Neural cell (in vitro differentiated cells): Measurements from ENCODE around the gene B4GALNT3. TPM values are rescaled to one million over a fixed set of nuclear protein-coding genes. Genes with fewer than 3 reads are reported as not detected.

ENCODE experiments used
- H2AFZ ChIP-seq: fragments of 200-600, 300-800 bp; sonication (generic), shearing (Covaris generic); 2 replicates; pipeline ENCODE4 v1.6.0; 2014; ENCODE audit warnings: low read depth, mild to moderate bottlenecking, antibody characterized with exemption, low read length, moderate library complexity
- H3F3A ChIP-seq: fragments of 200-600 bp; shearing (Covaris generic); 2 replicates; pipeline ENCODE4 v1.6.1; 2016; ENCODE audit warnings: mild to moderate bottlenecking, moderate library complexity, mixed read lengths, antibody characterized with exemption, low read length; ENCODE audit not compliant: insufficient read depth, poor library complexity, severe bottlenecking
- H3K27ac ChIP-seq: fragments of 200-600, 300-800 bp; sonication (generic), shearing (Covaris generic); 2 replicates; pipeline ENCODE4 v1.5.1; 2014; ENCODE audit warnings: mild to moderate bottlenecking, low read length, moderate library complexity
- H3K27me3 ChIP-seq: fragments of 300-800, 200-600 bp; sonication (generic), shearing (Covaris generic); 2 replicates; pipeline ENCODE4 v1.6.0; 2014; ENCODE audit warnings: mild to moderate bottlenecking, low read depth, low read length, moderate library complexity; ENCODE audit not compliant: insufficient read depth
- H3K36me3 ChIP-seq: fragments of 300-800, 200-600 bp; sonication (generic), shearing (Covaris generic); 2 replicates; pipeline ENCODE4 v1.5.1; 2014; ENCODE audit warnings: mild to moderate bottlenecking, antibody characterized with exemption, low read length, moderate library complexity; ENCODE audit not compliant: insufficient read depth
- H3K4me2 ChIP-seq: fragments of 300-800, 200-600 bp; sonication (generic), shearing (Covaris generic); 2 replicates; pipeline ENCODE4 v1.6.0; 2014; ENCODE audit warnings: mild to moderate bottlenecking, low read length
- H3K4me3 ChIP-seq: fragments of 300-800, 200-600 bp; sonication (generic), shearing (Covaris generic); 2 replicates; pipeline ENCODE4 v1.5.1; 2014; ENCODE audit warnings: mild to moderate bottlenecking, low read length, moderate library complexity
- H3K79me2 ChIP-seq: fragments of 200-600 bp; shearing (Covaris generic); replicated peaks from 2 replicates; pipeline ENCODE4 v1.6.0; 2014; ENCODE audit warnings: mild to moderate bottlenecking, low read length, moderate library complexity; ENCODE audit not compliant: insufficient read depth
- H3K9ac ChIP-seq: fragments of 300-800, 200-600 bp; sonication (generic), shearing (Covaris generic); 2 replicates; pipeline ENCODE4 v1.6.1; 2016; ENCODE audit warnings: mild to moderate bottlenecking, low read length, mixed read lengths
- H3K9me2 ChIP-seq: fragments of 200-600 bp; shearing (Covaris generic); 2 replicates; pipeline ENCODE4 v1.6.1; 2016; ENCODE audit warnings: mild to moderate bottlenecking, low read length, mixed read lengths; ENCODE audit not compliant: insufficient read depth
- H3K9me3 ChIP-seq: fragments of 200-600, 300-800 bp; sonication (generic), shearing (Covaris generic); 2 replicates; pipeline ENCODE4 v1.6.1; 2016; ENCODE audit warnings: mild to moderate bottlenecking, mixed run types, low read length, moderate library complexity, mixed read lengths
- H4K20me1 ChIP-seq: fragments of 200-600 bp; shearing (Covaris generic); 2 replicates; pipeline ENCODE4 v1.6.1; 2016; ENCODE audit warnings: mild to moderate bottlenecking, mixed run types; ENCODE audit not compliant: insufficient read depth
- EP300 ChIP-seq: fragments of 450-650 bp; conservative IDR thresholded peaks from 2 replicates; pipeline ENCODE4 v1.6.1; 2014; ENCODE audit warnings: antibody characterized with exemption, mild to moderate bottlenecking, moderate library complexity; ENCODE audit not compliant: poor library complexity, severe bottlenecking
- EZH2 ChIP-seq: fragments of 200-600, 300-800 bp; shearing (Covaris generic), sonication (generic); IDR thresholded peaks from 2 replicates; pipeline ENCODE4 v1.6.1; 2014; ENCODE audit warnings: antibody characterized with exemption, low read length, borderline replicate concordance, mild to moderate bottlenecking; ENCODE audit not compliant: insufficient read depth, poor library complexity, severe bottlenecking
- MXI1 ChIP-seq: fragments of 450-650 bp; conservative IDR thresholded peaks from 2 replicates; pipeline ENCODE4 v1.6.1; 2014; ENCODE audit warnings: antibody characterized with exemption, mild to moderate bottlenecking; ENCODE audit not compliant: poor library complexity, severe bottlenecking
- POLR2AphosphoS5 ChIP-seq: IDR thresholded peaks from 2 replicates; pipeline ENCODE4 v1.6.1; 2012
- RAD21 ChIP-seq: fragments of 450-650 bp; conservative IDR thresholded peaks from 2 replicates; pipeline ENCODE4 v1.6.1; 2014; ENCODE audit warnings: antibody characterized with exemption, mild to moderate bottlenecking, moderate library complexity
- REST ChIP-seq: IDR thresholded peaks from 2 replicates; pipeline ENCODE4 v1.6.1; 2012; ENCODE audit warnings: borderline replicate concordance
- SMC3 ChIP-seq: fragments of 450-650 bp; conservative IDR thresholded peaks from 2 replicates; pipeline ENCODE4 v1.6.1; 2014; ENCODE audit warnings: antibody characterized with exemption, mild to moderate bottlenecking, moderate library complexity; ENCODE audit not compliant: poor library complexity
- TAF1 ChIP-seq: IDR thresholded peaks from 2 replicates; pipeline ENCODE4 v1.6.1; 2012; ENCODE audit warnings: low read depth
- polyA plus RNA-seq: library from polyadenylated mRNA; depleted of rRNA; stranded (reverse); fragments of >200 nt; gene quantifications from 2 replicates; pipeline ENCODE4 v1.2.3, GENCODE V29; 2014
- TF ChIP-seq, protein P1 (sequence below): fragments of 450-650 bp; IDR thresholded peaks from 2 replicates; pipeline ENCODE4 v1.5.1; 2014; ENCODE audit warnings: antibody characterized with exemption, mild to moderate bottlenecking, moderate library complexity; ENCODE audit not compliant: poor library complexity, severe bottlenecking

Gene B4GALNT3
- polyA plus RNA-seq, 1 donor from 2014 or later = 6.7 TPM

- no peaks in the 10 kb centered on the region for H4K20me1 ChIP-seq
- no peaks in the 10 kb centered on the region for H3K79me2 ChIP-seq
- H3K27me3 ChIP-seq = no peaks in the 10 kb centered on the region
- H3K36me3 ChIP-seq = no peaks in the 10 kb centered on the region
- H3K27ac ChIP-seq = no peak overlapping the region
- H3K9ac ChIP-seq = no peak overlapping the region
- no peak overlapping the region for H2AFZ ChIP-seq
- no peaks in the 10 kb centered on the region for H3K9me3 ChIP-seq
- no peaks in the 10 kb centered on the region for H3K9me2 ChIP-seq
- no peaks in the 10 kb centered on the region for H3F3A ChIP-seq
- H3K4me3 ChIP-seq = no peak overlapping the region
- TF ChIP-seq EZH2 = no peak
- H3K4me2 ChIP-seq = no peak overlapping the region
Measured at GRCh38 chr12:558580-558979, 98.8 kb downstream of the B4GALNT3 start.

DNA sequence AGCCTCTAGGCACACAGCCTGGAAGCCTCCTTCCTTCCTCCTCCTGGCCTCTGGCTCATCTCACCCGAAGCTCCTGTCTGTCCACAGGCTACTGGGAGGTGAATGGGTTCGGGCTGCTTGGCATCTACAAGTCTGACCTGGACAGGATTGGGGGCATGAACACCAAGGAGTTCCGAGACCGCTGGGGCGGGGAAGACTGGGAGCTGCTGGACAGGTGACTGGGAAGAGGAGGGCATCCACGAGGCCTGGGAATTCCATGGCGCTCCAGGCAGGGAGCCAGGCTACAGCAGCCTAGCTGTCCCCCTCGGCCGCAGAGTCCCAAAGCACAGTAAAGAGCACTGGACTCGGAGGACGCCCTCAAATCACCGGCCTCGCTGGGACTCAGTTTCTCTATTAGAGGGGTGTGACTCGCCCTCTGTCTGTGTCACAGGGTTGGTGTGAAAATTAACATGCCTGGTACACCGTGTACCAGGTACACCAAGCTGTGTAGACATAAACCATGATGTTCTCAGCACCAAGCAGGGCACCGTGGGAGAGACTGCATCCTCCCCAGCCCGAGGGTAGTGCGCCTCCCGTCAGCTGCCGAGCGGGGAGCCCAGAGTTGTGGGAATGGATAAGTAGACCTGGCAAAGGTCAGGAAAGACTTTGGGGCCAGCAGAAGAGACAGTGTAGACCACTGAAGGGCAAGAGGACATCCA is 99.6 kb downstream of the B4GALNT3 start:
- H3F3A ChIP-seq = no peaks in the 10 kb centered on the region
- H3K27ac ChIP-seq = no peak overlapping the region
- H3K9me2 ChIP-seq = no peaks in the 10 kb centered on the region
- no peaks in the 10 kb centered on the region for H3K36me3 ChIP-seq
- H2AFZ ChIP-seq = no peak overlapping the region
- H4K20me1 ChIP-seq = no peaks in the 10 kb centered on the region
- no peaks in the 10 kb centered on the region for H3K27me3 ChIP-seq
- no peak overlapping the region for H3K9ac ChIP-seq
- TF ChIP-seq EZH2 (no peak), TAF1 (no peak), MXI1 (no peak), SMC3 (no peak), RAD21 (no peak), POLR2AphosphoS5 (no peak), REST (no peak), EP300 (no peak)
- TF ChIP-seq, protein P1, sequence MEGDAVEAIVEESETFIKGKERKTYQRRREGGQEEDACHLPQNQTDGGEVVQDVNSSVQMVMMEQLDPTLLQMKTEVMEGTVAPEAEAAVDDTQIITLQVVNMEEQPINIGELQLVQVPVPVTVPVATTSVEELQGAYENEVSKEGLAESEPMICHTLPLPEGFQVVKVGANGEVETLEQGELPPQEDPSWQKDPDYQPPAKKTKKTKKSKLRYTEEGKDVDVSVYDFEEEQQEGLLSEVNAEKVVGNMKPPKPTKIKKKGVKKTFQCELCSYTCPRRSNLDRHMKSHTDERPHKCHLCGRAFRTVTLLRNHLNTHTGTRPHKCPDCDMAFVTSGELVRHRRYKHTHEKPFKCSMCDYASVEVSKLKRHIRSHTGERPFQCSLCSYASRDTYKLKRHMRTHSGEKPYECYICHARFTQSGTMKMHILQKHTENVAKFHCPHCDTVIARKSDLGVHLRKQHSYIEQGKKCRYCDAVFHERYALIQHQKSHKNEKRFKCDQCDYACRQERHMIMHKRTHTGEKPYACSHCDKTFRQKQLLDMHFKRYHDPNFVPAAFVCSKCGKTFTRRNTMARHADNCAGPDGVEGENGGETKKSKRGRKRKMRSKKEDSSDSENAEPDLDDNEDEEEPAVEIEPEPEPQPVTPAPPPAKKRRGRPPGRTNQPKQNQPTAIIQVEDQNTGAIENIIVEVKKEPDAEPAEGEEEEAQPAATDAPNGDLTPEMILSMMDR = no peak
- no peak overlapping the region for H3K4me3 ChIP-seq
- no peak overlapping the region for H3K4me2 ChIP-seq
- no peaks in the 10 kb centered on the region for H3K79me2 ChIP-seq
- no peaks in the 10 kb centered on the region for H3K9me3 ChIP-seq
